Measurements from ENCODE around the gene DOK3. TPM values are rescaled to one million over a fixed set of nuclear protein-coding genes. Genes with fewer than 3 reads are reported as not detected.

Gene DOK3
- total and polyA plus RNA-seq, 10 donors, result 69.9 to 231 (median 142) TPM

DNA sequence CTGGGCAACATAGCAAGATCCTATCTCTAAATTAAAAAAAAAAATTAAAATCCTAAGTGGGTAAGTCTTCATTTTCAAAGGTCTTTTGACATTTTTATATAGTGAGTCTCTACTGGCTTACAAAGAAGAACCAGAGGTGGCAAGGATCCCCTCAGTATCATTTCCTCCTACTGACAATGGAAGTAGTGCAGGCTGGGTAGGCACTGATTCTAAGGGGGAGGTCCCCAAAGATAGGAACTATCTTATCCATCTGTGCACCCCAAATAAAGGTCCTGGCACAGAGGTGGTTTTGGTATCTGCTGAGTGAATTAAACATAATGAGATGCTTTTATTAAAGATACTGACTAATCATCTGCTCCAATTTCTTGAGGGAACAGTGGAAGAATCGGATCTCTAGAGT is 40.5 kb upstream of the DOK3 start:
- WGBS, 5 donors, result 81 to 97% (median 91%) methylated on average over 1 of the region's 1 CpG
- intact Hi-C loops (cut with DNase I; ENCODE audit: low total_unique reads), result no loop called here
- Histone ChIP-seq H3K9me3 (no peaks in the 10 kb centered on the region), H3K36me3 (peaks cover 0 to 34% (median 6%) of the 10 kb centered on the region in 6 donors), H3K27ac (no peak overlapping the region), H3K4me1 (peaks cover 25 to 89% (median 65%) of the 10 kb centered on the region in 6 donors), H3K27me3 (replicated peaks in 1 of 7) (no peaks in the 10 kb centered on the region), H3K4me3 (no peak overlapping the region)
- TF ChIP-seq POLR2A (IDR thresholded peaks at IDR 0.05) (no peak), POLR2AphosphoS5 (IDR thresholded peaks at IDR 0.05) (no peak)
- TF ChIP-seq, protein P1, sequence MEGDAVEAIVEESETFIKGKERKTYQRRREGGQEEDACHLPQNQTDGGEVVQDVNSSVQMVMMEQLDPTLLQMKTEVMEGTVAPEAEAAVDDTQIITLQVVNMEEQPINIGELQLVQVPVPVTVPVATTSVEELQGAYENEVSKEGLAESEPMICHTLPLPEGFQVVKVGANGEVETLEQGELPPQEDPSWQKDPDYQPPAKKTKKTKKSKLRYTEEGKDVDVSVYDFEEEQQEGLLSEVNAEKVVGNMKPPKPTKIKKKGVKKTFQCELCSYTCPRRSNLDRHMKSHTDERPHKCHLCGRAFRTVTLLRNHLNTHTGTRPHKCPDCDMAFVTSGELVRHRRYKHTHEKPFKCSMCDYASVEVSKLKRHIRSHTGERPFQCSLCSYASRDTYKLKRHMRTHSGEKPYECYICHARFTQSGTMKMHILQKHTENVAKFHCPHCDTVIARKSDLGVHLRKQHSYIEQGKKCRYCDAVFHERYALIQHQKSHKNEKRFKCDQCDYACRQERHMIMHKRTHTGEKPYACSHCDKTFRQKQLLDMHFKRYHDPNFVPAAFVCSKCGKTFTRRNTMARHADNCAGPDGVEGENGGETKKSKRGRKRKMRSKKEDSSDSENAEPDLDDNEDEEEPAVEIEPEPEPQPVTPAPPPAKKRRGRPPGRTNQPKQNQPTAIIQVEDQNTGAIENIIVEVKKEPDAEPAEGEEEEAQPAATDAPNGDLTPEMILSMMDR (IDR thresholded peaks at IDR 0.05 in 8 of 11, conservative IDR thresholded peaks at IDR 0.05 in 3 of 11), result no peak
- DNase-seq, result no peak

DNA sequence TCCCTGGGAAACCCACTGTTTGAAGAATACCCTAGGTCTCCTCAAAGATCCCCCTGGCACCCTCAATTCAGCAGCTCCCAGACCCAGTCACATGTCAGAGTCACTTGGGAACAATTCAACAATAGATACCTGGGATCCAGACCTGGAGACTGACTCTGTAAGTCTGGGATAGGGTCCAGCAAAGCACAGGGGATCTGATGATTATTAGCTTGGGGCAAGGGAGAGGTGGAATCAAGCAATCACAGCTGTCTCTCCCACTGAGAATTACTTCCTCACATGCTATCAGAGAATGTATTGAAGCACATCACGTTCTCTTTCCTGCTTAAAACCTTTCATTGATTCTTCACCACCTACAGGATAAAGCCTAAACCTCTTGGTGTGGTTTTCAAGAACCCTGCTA is 38.9 kb upstream of the DOK3 start:
- Histone ChIP-seq H3K9me3 (no peaks in the 10 kb centered on the region), H3K27me3 (replicated peaks in 1 of 7) (no peaks in the 10 kb centered on the region), H3K4me3 (no peak overlapping the region), H3K4me1 (peaks cover 22 to 94% (median 62%) of the 10 kb centered on the region in 6 donors), H3K36me3 (peaks cover 0 to 38% (median 6%) of the 10 kb centered on the region in 6 donors), H3K27ac (peak overlapping the region in 1 of 8 donors; percentile 37)
- no peak for TF ChIP-seq POLR2AphosphoS5 (IDR thresholded peaks at IDR 0.05)
- TF ChIP-seq, protein P1 (IDR thresholded peaks at IDR 0.05 in 8 of 11, conservative IDR thresholded peaks at IDR 0.05 in 3 of 11), result no peak
- TF ChIP-seq POLR2A (IDR thresholded peaks at IDR 0.05), result no peak
- 48 to 74% (median 62%) methylated on average over 1 of the region's 1 CpG for WGBS, 5 donors
- intact Hi-C loops (cut with DNase I; ENCODE audit: low total_unique reads), result no loop called here
- no peak for DNase-seq

DNA sequence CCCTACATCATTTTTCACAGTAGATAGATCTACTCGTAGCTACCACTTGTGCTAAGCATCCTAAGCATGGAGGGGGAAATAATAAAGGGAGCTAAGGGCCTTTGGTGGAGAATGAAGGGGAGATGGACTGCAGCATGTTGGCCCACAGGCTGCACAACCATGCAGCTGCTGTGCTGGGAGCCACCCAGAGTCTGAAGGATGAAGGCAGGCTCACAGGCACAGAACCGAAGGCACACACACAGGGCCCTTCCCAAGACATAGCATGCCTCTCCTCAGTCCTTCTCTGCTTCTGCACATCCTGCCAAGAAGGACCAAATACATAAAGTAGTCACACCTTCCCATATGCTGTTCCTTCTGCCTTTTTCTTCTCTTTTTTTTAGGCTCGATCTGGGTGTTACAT is 38.1 kb upstream of the DOK3 start:
- no peaks in the 10 kb centered on the region for H3K27me3 ChIP-seq (replicated peaks in 1 of 7)
- intact Hi-C loops (cut with DNase I; ENCODE audit: low total_unique reads), result no loop called here
- peaks cover 0 to 45% (median 6%) of the 10 kb centered on the region in 6 donors for H3K36me3 ChIP-seq
- DNase-seq, result peak; percentile 12
- TF ChIP-seq POLR2A (IDR thresholded peaks at IDR 0.05), result no peak
- TF ChIP-seq POLR2AphosphoS5 (IDR thresholded peaks at IDR 0.05), result no peak
- TF ChIP-seq, protein P1 (IDR thresholded peaks at IDR 0.05 in 8 of 11, conservative IDR thresholded peaks at IDR 0.05 in 3 of 11), result no peak
- WGBS, 5 donors, result 63 to 86% (median 71%) methylated on average over 3 of the region's 3 CpGs
- H3K9me3 ChIP-seq, result no peaks in the 10 kb centered on the region
- H3K27ac ChIP-seq, result peak overlapping the region in 4 of 8 donors; percentile 2 to 37 (median 16)
- no peak overlapping the region for H3K4me3 ChIP-seq
- peaks cover 14 to 94% (median 54%) of the 10 kb centered on the region in 6 donors for H3K4me1 ChIP-seq

DNA sequence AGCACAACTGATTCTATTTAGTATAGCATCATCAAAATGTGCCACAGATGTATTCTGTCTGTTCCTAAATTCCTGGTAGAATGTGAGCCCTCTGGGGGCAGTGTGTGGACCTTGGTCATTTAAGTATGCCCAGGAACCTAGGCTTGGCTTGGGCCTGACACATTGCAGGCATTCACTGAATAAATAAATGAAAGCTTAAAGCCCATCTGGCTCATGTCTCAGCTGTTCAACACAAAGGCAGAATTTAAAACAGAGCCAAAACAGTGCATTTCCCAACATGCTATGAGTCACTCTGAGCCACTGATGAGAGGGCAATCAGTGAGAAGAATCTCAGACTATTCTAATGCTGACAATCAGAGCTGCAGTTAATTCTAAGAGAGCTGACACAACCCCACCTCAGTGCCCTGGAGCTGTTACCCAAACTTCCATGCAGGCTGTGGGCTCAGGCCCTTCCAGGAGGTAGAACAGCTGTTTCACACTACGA is 36.7 kb upstream of the DOK3 start:
- intact Hi-C loops (cut with DNase I; ENCODE audit: low total_unique reads), result no loop called here
- H3K27me3 ChIP-seq (replicated peaks in 1 of 7), result no peaks in the 10 kb centered on the region
- H3K27ac ChIP-seq, result peak overlapping the region; percentile 14 to 82 (median 67)
- peaks cover 10 to 92% (median 44%) of the 10 kb centered on the region in 6 donors for H3K4me1 ChIP-seq
- TF ChIP-seq POLR2AphosphoS5 (IDR thresholded peaks at IDR 0.05), result peak in 1 of 3 donors; percentile 56
- TF ChIP-seq, protein P1 (IDR thresholded peaks at IDR 0.05 in 8 of 11, conservative IDR thresholded peaks at IDR 0.05 in 3 of 11), result no peak
- no peak for TF ChIP-seq POLR2A (IDR thresholded peaks at IDR 0.05)
- no peak overlapping the region for H3K4me3 ChIP-seq
- no peaks in the 10 kb centered on the region for H3K9me3 ChIP-seq
- WGBS, 5 donors, result 55 to 100% (median 75%) methylated on average over 1 of the region's 1 CpG
- peaks cover 0 to 42% (median 6%) of the 10 kb centered on the region in 6 donors for H3K36me3 ChIP-seq
- DNase-seq, result no peak
